ENCODE data around the gene THRB. TPM values are rescaled to one million over a fixed set of nuclear protein-coding genes. Genes with fewer than 3 reads are reported as not detected.

THRB gene
- total RNA-seq, 1 donor, result 0.36 TPM

- H3K4me3 ChIP-seq (ENCODE audit: insufficient read depth, low read length), result no peak overlapping the region
Observed at GRCh38 chr3:24538891-24539290, 44.2 kb upstream of the THRB start.

GRCh38 chr3:24533561-24534193, 39.0 kb upstream of the THRB start:
- no peak for DNase-seq (ENCODE audit: insufficient read length, low spot score, missing footprints)
- H4K20me1 ChIP-seq (ENCODE audit: insufficient read depth, low read length), result no peaks in the 10 kb centered on the region
- H3K4me3 ChIP-seq (ENCODE audit: insufficient read depth, low read length), result no peak overlapping the region
- TF ChIP-seq CTCF (IDR thresholded peaks at IDR 0.05; ENCODE audit: extremely low read depth, low read depth, low read length), result no peak
- H3K79me2 ChIP-seq (ENCODE audit: insufficient read depth, low read length), result no peaks in the 10 kb centered on the region
- no peaks in the 10 kb centered on the region for H3K9me3 ChIP-seq (ENCODE audit: low read depth, low read length)
- H3K27me3 ChIP-seq (ENCODE audit: insufficient read depth, low read length), result no peaks in the 10 kb centered on the region
- H3K27ac ChIP-seq (ENCODE audit: low read depth, low read length), result no peak overlapping the region
- no peaks in the 10 kb centered on the region for H3K36me3 ChIP-seq (ENCODE audit: insufficient read depth, low read length)
- no peaks in the 10 kb centered on the region for H3K4me1 ChIP-seq (ENCODE audit: insufficient read depth, low read length)
- H2AFZ ChIP-seq (ENCODE audit: low read length), result no peak overlapping the region
- H3K4me2 ChIP-seq (ENCODE audit: insufficient read depth, low read length), result no peak overlapping the region

More at GRCh38 chr3:24538891-24539290, 44.2 kb upstream of the THRB start:
- Histone ChIP-seq H3K36me3 (ENCODE audit: insufficient read depth, low read length) (no peaks in the 10 kb centered on the region), H4K20me1 (ENCODE audit: insufficient read depth, low read length) (no peaks in the 10 kb centered on the region), H3K9me3 (ENCODE audit: low read depth, low read length) (no peaks in the 10 kb centered on the region), H3K27me3 (ENCODE audit: insufficient read depth, low read length) (no peaks in the 10 kb centered on the region), H3K4me1 (ENCODE audit: insufficient read depth, low read length) (no peaks in the 10 kb centered on the region), H3K79me2 (ENCODE audit: insufficient read depth, low read length) (no peaks in the 10 kb centered on the region), H3K27ac (ENCODE audit: low read depth, low read length) (no peak overlapping the region), H2AFZ (ENCODE audit: low read length) (no peak overlapping the region), H3K4me2 (ENCODE audit: insufficient read depth, low read length) (no peak overlapping the region)
- no peak for DNase-seq (ENCODE audit: insufficient read length, low spot score, missing footprints)
- TF ChIP-seq CTCF (IDR thresholded peaks at IDR 0.05; ENCODE audit: extremely low read depth, low read depth, low read length), result no peak

- Histone ChIP-seq H3K4me2 (ENCODE audit: insufficient read depth, low read length) (no peak overlapping the region), H3K4me1 (ENCODE audit: insufficient read depth, low read length) (no peaks in the 10 kb centered on the region), H3K9me3 (ENCODE audit: low read depth, low read length) (no peaks in the 10 kb centered on the region), H4K20me1 (ENCODE audit: insufficient read depth, low read length) (no peaks in the 10 kb centered on the region), H3K36me3 (ENCODE audit: insufficient read depth, low read length) (no peaks in the 10 kb centered on the region), H3K27me3 (ENCODE audit: insufficient read depth, low read length) (no peaks in the 10 kb centered on the region), H2AFZ (ENCODE audit: low read length) (no peak overlapping the region), H3K4me3 (ENCODE audit: insufficient read depth, low read length) (no peak overlapping the region), H3K79me2 (ENCODE audit: insufficient read depth, low read length) (no peaks in the 10 kb centered on the region), H3K27ac (ENCODE audit: low read depth, low read length) (no peak overlapping the region)
- no peak for DNase-seq (ENCODE audit: insufficient read length, low spot score, missing footprints)
- TF ChIP-seq CTCF (IDR thresholded peaks at IDR 0.05; ENCODE audit: extremely low read depth, low read depth, low read length), result no peak
Observed at GRCh38 chr3:24530471-24530870, 35.8 kb upstream of the THRB start.

GRCh38 chr3:24529210-24529609, 34.6 kb upstream of the THRB start:
- no peaks in the 10 kb centered on the region for H3K27me3 ChIP-seq (ENCODE audit: insufficient read depth, low read length)
- H3K4me3 ChIP-seq (ENCODE audit: insufficient read depth, low read length), result no peak overlapping the region
- H3K79me2 ChIP-seq (ENCODE audit: insufficient read depth, low read length), result no peaks in the 10 kb centered on the region
- no peak overlapping the region for H3K27ac ChIP-seq (ENCODE audit: low read depth, low read length)
- H3K9me3 ChIP-seq (ENCODE audit: low read depth, low read length), result no peaks in the 10 kb centered on the region
- no peak for DNase-seq (ENCODE audit: insufficient read length, low spot score, missing footprints)
- H3K4me2 ChIP-seq (ENCODE audit: insufficient read depth, low read length), result no peak overlapping the region
- H3K36me3 ChIP-seq (ENCODE audit: insufficient read depth, low read length), result no peaks in the 10 kb centered on the region
- no peak for TF ChIP-seq CTCF (IDR thresholded peaks at IDR 0.05; ENCODE audit: extremely low read depth, low read depth, low read length)
- H3K4me1 ChIP-seq (ENCODE audit: insufficient read depth, low read length), result no peaks in the 10 kb centered on the region
- no peak overlapping the region for H2AFZ ChIP-seq (ENCODE audit: low read length)
- H4K20me1 ChIP-seq (ENCODE audit: insufficient read depth, low read length), result no peaks in the 10 kb centered on the region

Data from osteoblast (primary cell).